ENCODE measurements around the gene RAB4A.
A peak's percentile ranks its signal among the peaks of the same experiment; 100 is the strongest.

The RAB4A gene

GRCh38 chr1:229278120-229278741, 7.3 kb downstream of the RAB4A start:
- POLR2A ChIA-PET = interaction anchor here (0.6 to 0.7 kb wide), 2 partner anchors 63 to 1087 kb away, joined by 3 to 7 read pairs; no protein-coding TSS in a partner anchor
- H3K27ac ChIP-seq (ENCODE audit: extremely low read depth, low read depth, low read length) = no peak overlapping the region
- TF ChIP-seq ZFP69B (tag by site-specific recombination; IDR thresholded peaks at IDR 0.05) (0 out of 2 replicates have a peak, but pooled peaks have one; percentile 13), PRDM10 (tag by site-specific recombination; IDR thresholded peaks at IDR 0.05) (peak; percentile 23; the same call in 1 of the 2 replicates)
- TF ChIP-seq, protein P1, sequence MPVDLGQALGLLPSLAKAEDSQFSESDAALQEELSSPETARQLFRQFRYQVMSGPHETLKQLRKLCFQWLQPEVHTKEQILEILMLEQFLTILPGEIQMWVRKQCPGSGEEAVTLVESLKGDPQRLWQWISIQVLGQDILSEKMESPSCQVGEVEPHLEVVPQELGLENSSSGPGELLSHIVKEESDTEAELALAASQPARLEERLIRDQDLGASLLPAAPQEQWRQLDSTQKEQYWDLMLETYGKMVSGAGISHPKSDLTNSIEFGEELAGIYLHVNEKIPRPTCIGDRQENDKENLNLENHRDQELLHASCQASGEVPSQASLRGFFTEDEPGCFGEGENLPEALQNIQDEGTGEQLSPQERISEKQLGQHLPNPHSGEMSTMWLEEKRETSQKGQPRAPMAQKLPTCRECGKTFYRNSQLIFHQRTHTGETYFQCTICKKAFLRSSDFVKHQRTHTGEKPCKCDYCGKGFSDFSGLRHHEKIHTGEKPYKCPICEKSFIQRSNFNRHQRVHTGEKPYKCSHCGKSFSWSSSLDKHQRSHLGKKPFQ (tag by site-specific recombination; IDR thresholded peaks at IDR 0.05) = no peak

GRCh38 chr1:229279242-229279641, 8.3 kb downstream of the RAB4A start:
- TF ChIP-seq ZNF639 (tag by site-specific recombination; IDR thresholded peaks at IDR 0.05) = no peak
- no peak for TF ChIP-seq ZNF174 (tag by site-specific recombination; IDR thresholded peaks at IDR 0.05)
- no peak for TF ChIP-seq ZNF600 (tag by site-specific recombination; IDR thresholded peaks at IDR 0.05)
- TF ChIP-seq ZNF660 (tag by site-specific recombination; IDR thresholded peaks at IDR 0.05) = peak; percentile 48; the same call in 1 of the 2 replicates
- ChIA-PET POLR2A (no interaction called here), CTCF (no interaction called here)
- no peaks in the 10 kb centered on the region for H3K9me3 ChIP-seq (ENCODE audit: control insufficient read depth, insufficient read depth, low read depth, low read length)
- no peak overlapping the region for H3K4me3 ChIP-seq (ENCODE audit: low read depth, low read length)
- peaks cover 0 to 4% of the 10 kb centered on the region in 2 experiments; a peak in 1 of 3 replicates for H3K36me3 ChIP-seq (ENCODE audit: control insufficient read depth in 2 of 2, insufficient read depth in 1 of 2, low read length in 2 of 2)
- peaks cover 10% of the 10 kb centered on the region for H3K4me1 ChIP-seq (ENCODE audit: control insufficient read depth, insufficient read depth, low read length)
- H3K27ac ChIP-seq (ENCODE audit: extremely low read depth, low read depth, low read length) = no peak overlapping the region

More at GRCh38 chr1:229278120-229278741, 7.3 kb downstream of the RAB4A start:
- Histone ChIP-seq H3K9me3 (ENCODE audit: control insufficient read depth, insufficient read depth, low read depth, low read length) (no peaks in the 10 kb centered on the region), H3K36me3 (ENCODE audit: control insufficient read depth in 2 of 2, insufficient read depth in 1 of 2, low read length in 2 of 2) (peaks cover 0 to 4% of the 10 kb centered on the region in 2 experiments; a peak in 1 of 3 replicates), H3K4me1 (ENCODE audit: control insufficient read depth, insufficient read depth, low read length) (peaks cover 19% of the 10 kb centered on the region), H3K4me3 (ENCODE audit: low read depth, low read length) (no peak overlapping the region)
- CTCF ChIA-PET = interaction anchor here (0.7 kb wide), 1 partner anchor 20 kb away, joined by 3 read pairs; no protein-coding TSS in a partner anchor

GRCh38 chr1:229280037-229280828, 9.3 kb downstream of the RAB4A start:
- POLR2A ChIA-PET = no interaction called here
- CTCF ChIA-PET = interaction anchor here (0.7 to 1.5 kb wide), 3 partner anchors 22 to 44 kb away, joined by 3 to 6 read pairs (median 4); no protein-coding TSS in a partner anchor

More at GRCh38 chr1:229280037-229280828, 9.3 kb downstream of the RAB4A start:
- Histone ChIP-seq H3K36me3 (ENCODE audit: control insufficient read depth in 2 of 2, insufficient read depth in 1 of 2, low read length in 2 of 2) (peaks cover 0 to 4% of the 10 kb centered on the region in 2 experiments; a peak in 1 of 3 replicates), H3K27ac (ENCODE audit: extremely low read depth, low read depth, low read length) (no peak overlapping the region), H3K4me1 (ENCODE audit: control insufficient read depth, insufficient read depth, low read length) (peaks cover 6% of the 10 kb centered on the region), H3K4me3 (ENCODE audit: low read depth, low read length) (no peak overlapping the region), H3K9me3 (ENCODE audit: control insufficient read depth, insufficient read depth, low read depth, low read length) (no peaks in the 10 kb centered on the region)
- TF ChIP-seq ZNF600 (tag by site-specific recombination; IDR thresholded peaks at IDR 0.05) (peak; percentile 98), ZNF335 (tag by site-specific recombination; conservative IDR thresholded peaks at IDR 0.05) (no peak), ZBTB17 (tag by site-specific recombination; IDR thresholded peaks at IDR 0.05) (peak; percentile 67; the same call in 1 of the 2 replicates), ZNF132 (tag by site-specific recombination; IDR thresholded peaks at IDR 0.05; ENCODE audit: borderline replicate concordance) (no peak), ZNF366 (tag by site-specific recombination; conservative IDR thresholded peaks at IDR 0.05) (peak; percentile 20; the same call in 1 of the 2 replicates), ZFP37 (tag by site-specific recombination; IDR thresholded peaks at IDR 0.05) (0 out of 2 replicates have a peak, but pooled peaks have one; percentile 20)
- TF ChIP-seq, protein P2, sequence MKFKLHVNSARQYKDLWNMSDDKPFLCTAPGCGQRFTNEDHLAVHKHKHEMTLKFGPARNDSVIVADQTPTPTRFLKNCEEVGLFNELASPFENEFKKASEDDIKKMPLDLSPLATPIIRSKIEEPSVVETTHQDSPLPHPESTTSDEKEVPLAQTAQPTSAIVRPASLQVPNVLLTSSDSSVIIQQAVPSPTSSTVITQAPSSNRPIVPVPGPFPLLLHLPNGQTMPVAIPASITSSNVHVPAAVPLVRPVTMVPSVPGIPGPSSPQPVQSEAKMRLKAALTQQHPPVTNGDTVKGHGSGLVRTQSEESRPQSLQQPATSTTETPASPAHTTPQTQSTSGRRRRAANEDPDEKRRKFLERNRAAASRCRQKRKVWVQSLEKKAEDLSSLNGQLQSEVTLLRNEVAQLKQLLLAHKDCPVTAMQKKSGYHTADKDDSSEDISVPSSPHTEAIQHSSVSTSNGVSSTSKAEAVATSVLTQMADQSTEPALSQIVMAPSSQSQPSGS (tag by site-specific recombination; IDR thresholded peaks at IDR 0.05; ENCODE audit: low read depth) = peak; percentile 50; the same call in 1 of the 2 replicates
- TF ChIP-seq, protein P3, sequence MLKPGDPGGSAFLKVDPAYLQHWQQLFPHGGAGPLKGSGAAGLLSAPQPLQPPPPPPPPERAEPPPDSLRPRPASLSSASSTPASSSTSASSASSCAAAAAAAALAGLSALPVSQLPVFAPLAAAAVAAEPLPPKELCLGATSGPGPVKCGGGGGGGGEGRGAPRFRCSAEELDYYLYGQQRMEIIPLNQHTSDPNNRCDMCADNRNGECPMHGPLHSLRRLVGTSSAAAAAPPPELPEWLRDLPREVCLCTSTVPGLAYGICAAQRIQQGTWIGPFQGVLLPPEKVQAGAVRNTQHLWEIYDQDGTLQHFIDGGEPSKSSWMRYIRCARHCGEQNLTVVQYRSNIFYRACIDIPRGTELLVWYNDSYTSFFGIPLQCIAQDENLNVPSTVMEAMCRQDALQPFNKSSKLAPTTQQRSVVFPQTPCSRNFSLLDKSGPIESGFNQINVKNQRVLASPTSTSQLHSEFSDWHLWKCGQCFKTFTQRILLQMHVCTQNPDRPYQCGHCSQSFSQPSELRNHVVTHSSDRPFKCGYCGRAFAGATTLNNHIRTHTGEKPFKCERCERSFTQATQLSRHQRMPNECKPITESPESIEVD (tag by site-specific recombination; IDR thresholded peaks at IDR 0.05) = peak; percentile 84

Data from HEK293 (cell line).